Omental fat pad (tissue), 4 donors: ENCODE measurements around the gene CCNL2. TPM values are rescaled to one million over a fixed set of nuclear protein-coding genes. Genes with fewer than 3 reads are reported as not detected.
"Not testable (repeated sequence)": the region's sequence is repeated elsewhere in the genome, so short reads cannot be mapped to it uniquely, and the experiment has no call there.

ENCODE experiments used
- ATAC-seq: fragments of 150-250 bp; one replicate; pipeline ENCODE4 v1.9.1; 2016; ENCODE audit warnings: mild to moderate bottlenecking, moderate library complexity; ENCODE audit not compliant: low FRiP score
- DNase-seq: peaks from one replicate; pipeline ENCODE4 v3.0.0-alpha.2; 2019; ENCODE audit warnings: low spot score
- total RNA-seq, 4 donors: library from RNA; depleted of rRNA; stranded (reverse); fragments of >200 nt; gene quantifications; one replicate each; pipeline ENCODE4 v1.1.0, GENCODE V29; 2016
- TF ChIP-seq, protein P1 (sequence below), 3 donors: fragments of 450-650 bp; IDR thresholded peaks; one replicate each; pipeline ENCODE4 v1.5.1; 2016 to 2017; ENCODE audit warnings: antibody characterized with exemption in 3 of 3, mild to moderate bottlenecking in 3 of 3, moderate library complexity in 2 of 3

The CCNL2 gene
- total RNA-seq, 4 donors from 2014 or later, result 142 to 273 (median 204) TPM

DNA sequence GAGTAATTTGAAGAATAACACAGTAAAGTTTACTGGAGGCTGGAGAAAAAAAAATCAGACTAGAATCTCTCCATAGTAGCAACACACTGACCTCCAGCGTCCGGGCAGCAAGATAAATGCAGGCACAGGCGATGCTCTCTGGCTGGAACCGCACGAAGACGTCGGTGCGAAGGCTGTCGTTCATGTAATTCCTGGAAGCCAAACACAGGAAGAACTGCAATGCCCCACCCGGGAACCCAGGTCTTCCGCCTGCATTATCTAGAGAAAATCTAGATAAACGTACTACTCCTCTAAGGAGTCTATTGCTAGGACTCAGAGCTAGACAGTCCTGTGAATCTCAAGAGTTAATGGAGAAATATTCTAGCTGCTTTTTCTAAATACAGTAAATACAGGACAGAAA is 8.5 kb downstream of the CCNL2 start:
- DNase-seq (no peak), ATAC-seq (no peak)
- TF ChIP-seq, protein P1, sequence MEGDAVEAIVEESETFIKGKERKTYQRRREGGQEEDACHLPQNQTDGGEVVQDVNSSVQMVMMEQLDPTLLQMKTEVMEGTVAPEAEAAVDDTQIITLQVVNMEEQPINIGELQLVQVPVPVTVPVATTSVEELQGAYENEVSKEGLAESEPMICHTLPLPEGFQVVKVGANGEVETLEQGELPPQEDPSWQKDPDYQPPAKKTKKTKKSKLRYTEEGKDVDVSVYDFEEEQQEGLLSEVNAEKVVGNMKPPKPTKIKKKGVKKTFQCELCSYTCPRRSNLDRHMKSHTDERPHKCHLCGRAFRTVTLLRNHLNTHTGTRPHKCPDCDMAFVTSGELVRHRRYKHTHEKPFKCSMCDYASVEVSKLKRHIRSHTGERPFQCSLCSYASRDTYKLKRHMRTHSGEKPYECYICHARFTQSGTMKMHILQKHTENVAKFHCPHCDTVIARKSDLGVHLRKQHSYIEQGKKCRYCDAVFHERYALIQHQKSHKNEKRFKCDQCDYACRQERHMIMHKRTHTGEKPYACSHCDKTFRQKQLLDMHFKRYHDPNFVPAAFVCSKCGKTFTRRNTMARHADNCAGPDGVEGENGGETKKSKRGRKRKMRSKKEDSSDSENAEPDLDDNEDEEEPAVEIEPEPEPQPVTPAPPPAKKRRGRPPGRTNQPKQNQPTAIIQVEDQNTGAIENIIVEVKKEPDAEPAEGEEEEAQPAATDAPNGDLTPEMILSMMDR (IDR thresholded peaks at IDR 0.05), result no peak

DNA sequence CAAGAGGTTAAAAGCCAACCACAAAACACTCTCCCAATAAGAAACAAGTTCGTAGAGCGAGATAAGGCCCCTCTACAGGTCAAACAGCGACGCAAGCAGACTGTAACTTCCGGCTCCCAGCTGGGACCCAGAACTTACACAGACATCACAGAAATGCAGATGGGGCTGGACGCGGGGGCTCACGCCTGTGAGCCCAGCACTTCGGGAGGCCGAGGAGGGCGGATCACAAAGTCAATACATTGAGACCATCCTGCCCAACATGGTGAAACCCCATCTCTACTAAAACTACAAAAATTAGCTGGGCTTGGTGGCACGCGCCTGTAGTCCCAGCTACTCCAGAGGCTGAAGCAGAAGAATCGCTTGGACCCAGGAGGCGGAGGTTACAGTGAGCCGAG is 11.1 kb downstream of the CCNL2 start:
- TF ChIP-seq, protein P1 (IDR thresholded peaks at IDR 0.05), result no peak
- no peak for ATAC-seq
- DNase-seq, result no peak

DNA sequence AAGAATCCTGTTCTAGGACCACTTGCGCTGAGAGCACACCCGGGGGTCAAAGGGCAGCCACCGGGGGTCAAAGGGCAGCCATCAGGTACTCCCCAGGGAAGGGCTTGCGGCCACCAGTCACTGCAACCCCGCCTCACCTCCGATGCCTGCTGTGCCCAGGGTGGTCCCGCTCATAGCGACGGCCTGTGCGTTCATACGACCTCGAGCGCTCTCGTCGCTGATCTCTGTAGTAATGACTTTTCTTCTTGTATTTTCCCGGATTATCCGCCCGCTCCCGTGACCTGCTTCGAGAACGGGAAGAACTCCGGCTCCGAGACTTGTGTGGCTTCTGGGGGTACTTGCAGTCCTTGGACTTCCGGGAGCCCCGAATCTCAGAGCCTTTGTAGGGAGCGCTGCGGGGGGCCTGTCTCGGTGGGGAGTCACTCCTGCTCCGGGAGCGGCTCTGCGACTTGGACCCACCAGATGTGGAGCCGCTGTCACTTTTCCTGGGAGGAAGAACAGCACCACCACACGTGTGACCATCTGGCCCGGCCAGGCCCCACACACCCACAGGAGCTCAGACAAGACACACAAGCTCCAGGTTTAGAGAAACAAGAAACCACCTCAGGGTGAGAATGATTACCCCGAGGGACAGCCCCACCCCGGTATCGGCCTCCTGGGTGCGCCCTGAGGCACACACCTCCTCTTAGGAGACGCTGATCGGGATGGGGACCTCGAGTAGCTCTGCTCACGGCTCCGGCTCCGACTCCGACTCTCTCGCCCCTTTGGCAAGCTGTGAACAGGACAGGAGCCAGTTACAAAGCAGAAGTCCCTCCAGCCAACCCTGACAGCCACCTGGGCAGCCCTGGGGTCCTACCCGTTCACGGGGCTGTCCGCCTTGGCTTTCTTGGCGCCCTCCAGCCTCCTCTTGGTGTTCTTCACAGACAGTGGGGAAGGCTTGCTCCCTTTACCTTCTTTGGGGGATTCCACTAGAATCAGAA is 11.7 kb downstream of the CCNL2 start:
- no peak for DNase-seq
- no peak for ATAC-seq
- TF ChIP-seq, protein P1 (IDR thresholded peaks at IDR 0.05), result no peak

DNA sequence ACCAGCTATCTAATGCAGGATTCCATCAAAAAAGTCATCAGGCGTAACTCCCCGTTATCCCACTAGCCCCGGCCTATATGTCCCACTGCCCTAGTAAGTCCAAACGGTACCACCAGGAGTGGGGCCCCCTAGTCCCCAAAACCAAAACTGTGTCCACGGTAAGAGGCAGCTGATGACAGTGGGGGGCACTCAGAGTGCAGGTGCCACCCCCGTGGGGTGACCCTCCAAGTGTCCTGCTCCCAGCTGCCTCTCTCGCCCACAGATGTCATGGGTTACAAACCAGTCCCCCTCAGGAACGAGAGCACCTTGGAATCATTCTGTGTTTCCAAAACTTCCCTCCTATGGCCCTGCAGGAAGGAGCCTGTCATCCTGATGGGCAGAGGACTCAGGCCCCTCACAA is 13.2 kb downstream of the CCNL2 start:
- DNase-seq, result no peak
- TF ChIP-seq, protein P1 (IDR thresholded peaks at IDR 0.05), result no peak
- no peak for ATAC-seq

DNA sequence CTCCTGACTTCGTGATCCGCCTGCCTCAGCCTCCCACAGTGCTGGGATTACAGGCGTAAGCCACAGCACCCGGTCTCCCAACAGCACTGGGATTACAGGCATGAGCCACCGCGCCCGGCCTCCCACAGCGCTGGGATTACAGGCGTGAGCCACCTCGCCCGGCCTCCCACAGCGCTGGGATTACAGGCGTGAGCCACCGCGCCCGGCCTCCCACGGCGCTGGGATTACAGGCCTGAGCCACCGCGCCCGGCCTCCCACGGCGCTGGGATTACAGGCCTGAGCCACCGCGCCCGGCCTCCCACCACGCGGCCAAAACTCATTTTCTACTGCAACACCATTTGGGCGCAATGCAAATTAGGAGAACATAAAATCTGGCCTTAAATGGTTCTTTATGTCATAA is 13.8 kb downstream of the CCNL2 start:
- ATAC-seq, DNase-seq: not testable (repeated sequence)

DNA sequence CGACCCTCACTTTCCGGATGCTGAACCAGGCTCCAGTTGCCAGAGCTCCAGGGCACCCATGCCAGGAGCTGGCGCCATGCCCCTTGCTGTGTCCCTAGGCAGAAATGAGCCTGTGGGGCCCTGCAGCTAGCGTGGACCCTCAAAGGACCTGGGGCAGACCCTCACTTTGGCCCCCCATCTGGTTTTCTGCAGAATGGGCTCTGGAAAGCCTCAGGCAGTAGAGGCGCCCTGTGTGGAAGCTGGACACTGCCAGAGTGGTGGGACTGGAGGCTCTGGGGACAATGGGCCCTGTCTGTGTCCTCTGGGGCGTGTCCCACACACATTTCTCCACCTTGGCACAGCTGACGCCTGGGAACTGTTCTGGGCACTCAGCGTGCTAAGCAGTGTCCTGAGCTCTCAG is 17.8 kb downstream of the CCNL2 start:
- TF ChIP-seq, protein P1 (IDR thresholded peaks at IDR 0.05), result no peak
- ATAC-seq, result no peak
- no peak for DNase-seq

DNA sequence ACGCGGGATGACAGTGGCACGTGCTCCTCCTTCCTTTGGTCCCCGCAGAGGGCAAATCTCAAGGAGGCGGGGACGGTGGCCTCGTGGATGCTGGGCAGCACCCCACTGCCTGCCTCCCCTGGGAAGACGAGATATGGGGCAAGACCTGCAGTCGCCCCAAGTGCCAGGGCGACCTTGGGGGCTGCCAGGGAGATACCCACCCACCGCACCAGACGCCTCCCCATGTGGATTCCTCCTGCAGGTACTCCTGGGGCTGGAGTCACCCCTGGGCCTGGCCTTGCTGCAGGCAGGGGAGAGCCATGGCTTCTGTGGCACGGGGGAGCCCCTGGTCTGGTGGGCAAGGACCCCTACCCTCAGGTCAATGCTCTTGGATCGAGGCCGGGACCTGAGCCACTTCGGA is 18.3 kb downstream of the CCNL2 start:
- DNase-seq (no peak), ATAC-seq (no peak)
- TF ChIP-seq, protein P1 (IDR thresholded peaks at IDR 0.05), result no peak
